Trophoblast cell (in vitro differentiated cells and primary cell): ENCODE data around the gene ITGA4.

Source experiments
- DNase-seq, 2 donors: peaks; one replicate each; pipeline ENCODE4 v3.0.0-alpha.2; 2016
- H2AFZ ChIP-seq: 2 replicates; pipeline ENCODE4 v1.6.1; 2013; ENCODE audit warnings: low read length, moderate library complexity, mild to moderate bottlenecking; ENCODE audit not compliant: insufficient read depth, poor library complexity
- H2AK5ac ChIP-seq: 2 replicates; pipeline ENCODE4 v1.6.1; 2013; ENCODE audit warnings: mild to moderate bottlenecking, low read length
- H2BK120ac ChIP-seq: 2 replicates; pipeline ENCODE4 v1.6.1; 2013; ENCODE audit warnings: low read length, mild to moderate bottlenecking, moderate library complexity; ENCODE audit not compliant: insufficient read depth, poor library complexity
- H2BK12ac ChIP-seq: 2 replicates; pipeline ENCODE4 v1.6.1; 2013; ENCODE audit warnings: mild to moderate bottlenecking, low read length, moderate library complexity
- H2BK5ac ChIP-seq: 2 replicates; pipeline ENCODE4 v1.6.1; 2013; ENCODE audit warnings: low read length, low read depth, moderate library complexity, mild to moderate bottlenecking; ENCODE audit not compliant: poor library complexity
- H3K14ac ChIP-seq: 2 replicates; pipeline ENCODE4 v1.6.1; 2013; ENCODE audit warnings: mild to moderate bottlenecking, low read length
- H3K18ac ChIP-seq: 2 replicates; pipeline ENCODE4 v1.6.1; 2013; ENCODE audit warnings: mild to moderate bottlenecking, low read length
- H3K23ac ChIP-seq: 2 replicates; pipeline ENCODE4 v1.6.1; 2013; ENCODE audit warnings: low read length
- H3K27ac ChIP-seq: 2 replicates; pipeline ENCODE4 v1.5.1; 2013; ENCODE audit warnings: low read depth, mild to moderate bottlenecking, inconsistent platforms, low read length, moderate library complexity
- H3K27me3 ChIP-seq: 2 replicates; pipeline ENCODE4 v1.6.1; 2013; ENCODE audit warnings: inconsistent platforms, mild to moderate bottlenecking, low read length, moderate library complexity; ENCODE audit not compliant: insufficient read depth
- H3K36me3 ChIP-seq, 2 experiments: 1 replicate in 1 of 2; 2 replicates in 1 of 2; pipeline ENCODE4 v1.6.1; 2013; ENCODE audit warnings: low read length in 2 of 2, mild to moderate bottlenecking in 2 of 2, moderate library complexity in 1 of 2; ENCODE audit not compliant: insufficient read depth in 2 of 2, control insufficient read depth in 1 of 2
- H3K4ac ChIP-seq: 2 replicates; pipeline ENCODE4 v1.6.1; 2013; ENCODE audit warnings: low read depth, mild to moderate bottlenecking, low read length, moderate library complexity
- H3K4me1 ChIP-seq, 2 experiments: 1 replicate in 1 of 2; 2 replicates in 1 of 2; pipeline ENCODE4 v1.6.1; 2013; ENCODE audit warnings: low read length in 2 of 2, mild to moderate bottlenecking in 2 of 2, moderate library complexity in 1 of 2; ENCODE audit not compliant: insufficient read depth in 2 of 2, control insufficient read depth in 1 of 2
- H3K4me2 ChIP-seq: 2 replicates; pipeline ENCODE4 v1.6.1; 2013; ENCODE audit warnings: inconsistent platforms, mild to moderate bottlenecking, low read length, moderate library complexity
- H3K4me3 ChIP-seq: 2 replicates; pipeline ENCODE4 v1.5.1; 2013; ENCODE audit warnings: mild to moderate bottlenecking, low read depth, low read length, inconsistent platforms
- H3K79me1 ChIP-seq: one replicate; pipeline ENCODE4 v1.6.1; 2013; ENCODE audit warnings: low read length
- H3K79me2 ChIP-seq: 2 replicates; pipeline ENCODE4 v1.6.1; 2013; ENCODE audit warnings: low read length, mild to moderate bottlenecking; ENCODE audit not compliant: control insufficient read depth, insufficient read depth, poor library complexity
- H3K9ac ChIP-seq: 2 replicates; pipeline ENCODE4 v1.6.1; 2013; ENCODE audit warnings: mild to moderate bottlenecking, low read length
- H3K9me3 ChIP-seq: 2 replicates; pipeline ENCODE4 v1.6.1; 2013; ENCODE audit warnings: low read depth, mild to moderate bottlenecking, control low read depth, inconsistent platforms, low read length; ENCODE audit not compliant: insufficient read depth
- H4K12ac ChIP-seq: 2 replicates; pipeline ENCODE4 v1.6.1; 2013; ENCODE audit warnings: low read depth, mild to moderate bottlenecking, low read length, moderate library complexity
- H4K8ac ChIP-seq: 2 replicates; pipeline ENCODE4 v1.6.1; 2013; ENCODE audit warnings: low read depth, mild to moderate bottlenecking, low read length, moderate library complexity
- H4K91ac ChIP-seq: one replicate; pipeline ENCODE4 v1.6.1; 2013; ENCODE audit warnings: low read depth, mild to moderate bottlenecking, low read length, moderate library complexity
- WGBS: extraction: QIAGEN DNeasy Blood & Tissue Kit; methylation state at CpG from one replicate; pipeline ENCODE4 v1.1.7; 2013; ENCODE audit warnings: missing lambda C conversion rate; ENCODE audit not compliant: insufficient read length, insufficient coverage; ENCODE audit errors: extremely low coverage; 5-methylcytosine and 5-hydroxymethylcytosine counted together

The ITGA4 gene

GRCh38 chr2:181517685-181518301, 60.6 kb downstream of the ITGA4 start:
- no peak for DNase-seq
- no peak overlapping the region for H3K9ac ChIP-seq
- H3K23ac ChIP-seq: no peak overlapping the region
- H4K12ac ChIP-seq: no peak overlapping the region
- H3K4me2 ChIP-seq: no peak overlapping the region
- no peaks in the 10 kb centered on the region for H3K9me3 ChIP-seq
- peaks cover 9% of the 10 kb centered on the region for H3K79me1 ChIP-seq
- no peak overlapping the region for H3K27ac ChIP-seq
- H3K4me1 ChIP-seq: peaks cover 0 to 2% of the 10 kb centered on the region in 2 experiments
- H2BK120ac ChIP-seq: no peak overlapping the region
- H3K79me2 ChIP-seq: peaks cover 1% of the 10 kb centered on the region
- no peak overlapping the region for H4K8ac ChIP-seq
- H4K91ac ChIP-seq: peak overlapping the region; percentile 53
- no peak overlapping the region for H2BK5ac ChIP-seq
- peaks cover 0 to 2% of the 10 kb centered on the region in 2 experiments for H3K36me3 ChIP-seq
- no peak overlapping the region for H2AFZ ChIP-seq
- no peaks in the 10 kb centered on the region for H3K27me3 ChIP-seq
- H3K18ac ChIP-seq: no peak overlapping the region
- no peak overlapping the region for H3K4me3 ChIP-seq
- no peak overlapping the region for H2BK12ac ChIP-seq
- H3K14ac ChIP-seq: peak overlapping the region; percentile 51
- no peak overlapping the region for H2AK5ac ChIP-seq
- no peak overlapping the region for H3K4ac ChIP-seq
- no CpG with 5 or more reads among the region's 1 CpG for WGBS

GRCh38 chr2:181520253-181520652, 63.1 kb downstream of the ITGA4 start:
- Histone ChIP-seq H3K4me3 (no peak overlapping the region), H2BK5ac (no peak overlapping the region), H3K27me3 (no peaks in the 10 kb centered on the region), H4K12ac (no peak overlapping the region), H3K79me1 (peaks cover 2% of the 10 kb centered on the region), H2BK12ac (no peak overlapping the region), H4K91ac (no peak overlapping the region), H2AFZ (no peak overlapping the region), H2BK120ac (no peak overlapping the region), H3K23ac (no peak overlapping the region), H3K4ac (no peak overlapping the region), H3K4me1 (peaks cover 0 to 2% of the 10 kb centered on the region in 2 experiments), H3K9me3 (no peaks in the 10 kb centered on the region), H3K14ac (no peak overlapping the region), H3K9ac (no peak overlapping the region), H2AK5ac (no peak overlapping the region), H3K27ac (no peak overlapping the region), H3K18ac (no peak overlapping the region), H3K79me2 (no peaks in the 10 kb centered on the region), H3K4me2 (no peak overlapping the region), H3K36me3 (no peaks in the 10 kb centered on the region), H4K8ac (no peak overlapping the region)
- no CpG with 5 or more reads among the region's 1 CpG for WGBS
- no peak for DNase-seq

GRCh38 chr2:181523756-181524155, 66.6 kb downstream of the ITGA4 start:
- Histone ChIP-seq H2AK5ac (no peak overlapping the region), H3K4ac (no peak overlapping the region), H2BK12ac (peak overlapping the region; percentile 71), H3K27me3 (no peaks in the 10 kb centered on the region), H4K8ac (no peak overlapping the region), H3K9ac (no peak overlapping the region), H4K12ac (no peak overlapping the region), H3K27ac (no peak overlapping the region), H3K9me3 (no peaks in the 10 kb centered on the region), H3K79me1 (no peaks in the 10 kb centered on the region), H3K79me2 (no peaks in the 10 kb centered on the region), H4K91ac (no peak overlapping the region), H2BK5ac (no peak overlapping the region), H3K4me1 (peaks cover 0 to 2% of the 10 kb centered on the region in 2 experiments), H3K36me3 (no peaks in the 10 kb centered on the region), H3K4me3 (no peak overlapping the region), H3K18ac (no peak overlapping the region), H2AFZ (no peak overlapping the region), H2BK120ac (no peak overlapping the region), H3K23ac (no peak overlapping the region), H3K14ac (no peak overlapping the region), H3K4me2 (no peak overlapping the region)
- DNase-seq: no peak
- WGBS: no CpG with 5 or more reads among the region's 5 CpGs

- no peak overlapping the region for H3K14ac ChIP-seq
- no peak overlapping the region for H4K8ac ChIP-seq
- H3K4me1 ChIP-seq: peaks cover 0 to 2% of the 10 kb centered on the region in 2 experiments
- H4K91ac ChIP-seq: no peak overlapping the region
- no peak overlapping the region for H2BK12ac ChIP-seq
- H3K27me3 ChIP-seq: no peaks in the 10 kb centered on the region
- no peak for DNase-seq
- H2AFZ ChIP-seq: no peak overlapping the region
- no peak overlapping the region for H3K27ac ChIP-seq
- H2AK5ac ChIP-seq: no peak overlapping the region
- H3K36me3 ChIP-seq: no peaks in the 10 kb centered on the region
- WGBS: no CpG with 5 or more reads among the region's 4 CpGs
- H3K23ac ChIP-seq: no peak overlapping the region
- H3K9me3 ChIP-seq: no peaks in the 10 kb centered on the region
- no peak overlapping the region for H3K4me3 ChIP-seq
- H3K79me1 ChIP-seq: no peaks in the 10 kb centered on the region
- no peak overlapping the region for H3K4me2 ChIP-seq
- no peak overlapping the region for H4K12ac ChIP-seq
- H3K18ac ChIP-seq: no peak overlapping the region
- H3K9ac ChIP-seq: no peak overlapping the region
- H3K79me2 ChIP-seq: no peaks in the 10 kb centered on the region
- no peak overlapping the region for H2BK120ac ChIP-seq
- no peak overlapping the region for H2BK5ac ChIP-seq
- no peak overlapping the region for H3K4ac ChIP-seq
Measured at GRCh38 chr2:181526014-181526413, 68.8 kb downstream of the ITGA4 start.
